ENCODE measurements around the gene CCDC59.

The CCDC59 gene

GRCh38 chr12:82325540-82326336 is 32.4 kb downstream of the CCDC59 start:
- in situ Hi-C loops (cut with MboI; ENCODE audit: low sequenced_read_pairs) = no loop called here

- in situ Hi-C loops (cut with MboI; ENCODE audit: low sequenced_read_pairs) = no loop called here
Observed at GRCh38 chr12:82319276-82319675, 38.9 kb downstream of the CCDC59 start.

- in situ Hi-C loops (cut with MboI; ENCODE audit: low sequenced_read_pairs) = no loop called here
Observed at GRCh38 chr12:82314406-82314892, 43.7 kb downstream of the CCDC59 start.

Data from HL-60/S4 (cell line).